ENCODE results near the gene ZNF789.

Gene ZNF789

DNA sequence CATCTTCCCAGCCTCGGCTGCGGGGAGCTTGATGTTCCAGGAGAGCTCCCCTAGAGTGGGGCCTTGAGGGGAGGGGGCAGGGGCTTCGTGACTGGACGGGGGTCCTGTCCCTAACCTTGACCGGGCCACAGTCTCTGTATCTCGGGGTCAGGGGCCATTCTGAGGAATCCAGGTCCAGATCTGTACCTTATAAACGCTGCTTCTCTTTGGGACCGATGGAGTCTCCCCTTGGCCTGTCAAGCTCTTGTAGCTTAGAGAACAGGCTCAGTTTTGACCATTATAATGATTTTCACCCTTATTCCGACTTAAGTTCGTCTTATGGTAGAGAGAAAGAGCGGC lies 32.6 kb downstream of the ZNF789 start:
- DNase-seq: no peak

DNA sequence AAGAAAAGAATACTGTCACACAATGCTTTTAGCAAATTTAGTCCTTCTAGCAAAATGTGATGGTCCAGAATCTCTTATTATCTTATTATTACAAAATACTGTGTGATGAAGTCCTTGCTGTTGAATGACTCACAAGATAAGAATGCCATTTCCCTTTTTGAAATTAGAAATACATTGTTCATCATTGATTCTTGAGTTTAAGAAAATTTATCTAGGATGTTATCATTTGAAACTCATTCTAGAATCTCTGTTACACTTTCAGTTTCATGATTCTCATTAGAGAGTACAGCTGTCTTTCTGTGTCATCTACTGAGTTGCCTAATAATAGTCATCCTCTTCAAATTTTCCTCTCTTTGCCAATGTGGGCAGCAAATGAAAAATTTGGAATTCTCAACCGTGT lies 41.4 kb downstream of the ZNF789 start:
- no peak for DNase-seq

DNA sequence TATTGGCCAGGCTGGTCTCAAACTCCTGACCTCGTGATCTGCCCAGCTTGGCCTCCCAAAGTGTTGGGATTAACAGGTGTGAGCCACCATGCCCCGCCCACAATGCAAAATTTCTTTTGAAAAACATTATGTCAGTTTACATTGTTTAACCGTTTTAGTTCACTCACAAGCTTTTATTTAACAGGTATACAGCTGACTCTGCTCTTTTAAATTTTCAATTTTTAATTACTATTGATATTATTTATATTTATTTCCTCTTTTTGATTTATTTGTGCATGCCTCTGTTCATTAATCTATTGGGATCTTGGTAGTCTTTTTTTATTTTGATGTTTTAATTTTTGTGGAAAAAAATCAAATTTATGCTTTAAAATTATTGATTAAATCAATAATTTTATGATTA lies 48.7 kb downstream of the ZNF789 start:
- DNase-seq: no peak

DNA sequence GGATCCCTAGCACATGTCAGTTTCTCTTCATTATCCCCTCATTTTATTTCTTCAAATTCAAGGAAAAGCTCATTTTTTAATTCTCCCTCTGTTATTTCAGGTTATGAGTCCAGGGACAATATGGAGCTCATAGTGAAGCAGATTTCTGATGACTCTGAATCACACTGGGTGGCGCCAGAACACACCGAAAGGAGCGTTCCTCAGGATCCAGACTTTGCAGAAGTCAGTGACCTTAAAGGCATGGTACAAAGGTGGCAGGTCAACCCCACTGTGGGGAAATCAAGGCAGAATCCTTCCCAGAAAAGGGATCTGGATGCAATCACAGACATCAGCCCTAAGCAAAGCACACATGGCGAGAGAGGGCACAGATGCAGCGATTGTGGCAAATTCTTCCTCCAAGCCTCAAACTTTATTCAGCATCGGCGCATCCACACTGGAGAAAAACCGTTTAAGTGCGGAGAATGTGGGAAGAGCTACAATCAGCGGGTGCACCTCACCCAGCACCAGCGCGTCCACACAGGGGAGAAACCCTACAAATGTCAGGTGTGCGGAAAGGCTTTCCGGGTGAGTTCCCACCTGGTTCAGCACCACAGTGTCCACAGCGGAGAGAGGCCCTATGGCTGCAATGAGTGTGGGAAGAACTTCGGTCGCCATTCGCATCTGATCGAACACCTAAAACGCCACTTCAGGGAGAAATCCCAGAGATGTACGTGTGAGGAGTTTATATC lies 53.2 kb downstream of the ZNF789 start:
- DNase-seq: peak; percentile 66

DNA sequence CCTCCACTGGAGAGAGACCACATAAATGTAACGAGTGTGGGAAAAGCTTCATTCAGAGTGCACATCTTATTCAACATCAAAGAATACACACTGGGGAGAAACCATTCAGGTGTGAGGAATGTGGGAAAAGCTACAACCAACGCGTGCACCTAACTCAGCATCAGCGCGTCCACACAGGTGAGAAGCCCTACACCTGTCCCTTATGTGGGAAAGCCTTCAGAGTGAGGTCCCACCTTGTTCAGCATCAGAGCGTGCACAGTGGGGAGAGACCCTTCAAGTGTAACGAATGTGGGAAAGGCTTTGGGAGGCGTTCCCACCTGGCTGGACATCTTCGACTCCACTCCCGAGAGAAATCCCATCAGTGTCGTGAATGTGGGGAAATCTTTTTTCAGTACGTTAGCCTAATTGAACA lies 58.7 kb downstream of the ZNF789 start:
- DNase-seq: no peak

DNA sequence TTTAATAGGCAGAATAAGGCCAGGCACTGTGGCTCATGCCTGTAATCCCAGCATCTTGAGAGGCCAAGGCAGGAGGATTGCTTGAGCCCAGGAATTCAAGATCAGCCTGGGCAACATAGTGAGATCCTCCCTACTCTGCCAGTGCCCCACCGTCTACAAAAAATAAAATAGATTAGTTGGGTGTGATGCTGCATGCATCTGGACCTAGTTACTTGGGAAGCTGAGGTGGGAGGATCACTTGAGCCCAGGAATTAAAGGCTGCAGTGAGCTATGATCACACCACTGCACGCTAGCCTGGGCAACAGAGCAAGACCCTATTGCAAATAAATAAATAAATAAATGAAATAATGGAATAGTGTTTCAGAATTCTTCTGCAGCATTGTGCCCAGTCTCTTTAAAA lies 63.0 kb downstream of the ZNF789 start:
- no peak for DNase-seq
